ENCODE measurements around the gene TAF12. TPM values are rescaled to one million over a fixed set of nuclear protein-coding genes. Genes with fewer than 3 reads are reported as not detected.
A peak's percentile ranks its signal among the peaks of the same experiment; 100 is the strongest.
"Not testable (repeated sequence)": the region's sequence is repeated elsewhere in the genome, so short reads cannot be mapped to it uniquely, and the experiment has no call there.

TAF12 gene
- total RNA-seq, 2 donors from 2014 or later = 14.2 to 15.8 TPM

GRCh38 chr1:28613175-28613574 lies 29.7 kb downstream of the TAF12 start:
- H3K27me3 Mint-ChIP-seq = no peaks in the 10 kb centered on the region
- no peak overlapping the region for H3K27ac Mint-ChIP-seq
- ATAC-seq (no peak), DNase-seq (no peak)
- H3K9me3 ChIP-seq (ENCODE audit: control insufficient read depth, low read length, poor library complexity, severe bottlenecking) = no peaks in the 10 kb centered on the region
- no peak overlapping the region for H3K4me3 Mint-ChIP-seq
- H3K4me1 Mint-ChIP-seq = peaks cover 2% of the 10 kb centered on the region
- peaks cover 10% of the 10 kb centered on the region for H3K36me3 Mint-ChIP-seq (ENCODE audit: low read depth)

DNA sequence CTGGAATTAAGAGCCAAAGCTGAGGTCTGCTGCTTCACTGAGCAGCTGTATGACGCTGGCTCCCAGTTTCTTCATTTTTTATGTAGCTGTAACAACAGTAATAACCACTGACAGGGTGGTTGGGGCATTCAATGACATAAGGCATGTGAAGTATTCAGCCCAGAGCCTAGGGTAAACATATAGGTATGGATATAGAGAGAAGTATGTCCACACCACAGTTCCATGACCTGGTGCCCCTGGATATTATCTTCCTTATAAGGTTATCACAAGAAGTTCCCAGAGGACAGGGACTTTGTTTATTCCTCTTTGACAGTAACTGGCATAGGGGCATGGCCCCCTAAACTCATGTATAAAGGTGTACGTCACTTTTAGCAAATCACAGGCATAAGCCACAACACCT lies 36.1 kb downstream of the TAF12 start:
- H3K4me1 Mint-ChIP-seq = no peaks in the 10 kb centered on the region
- no peaks in the 10 kb centered on the region for H3K9me3 ChIP-seq (ENCODE audit: control insufficient read depth, low read length, poor library complexity, severe bottlenecking)
- no peak overlapping the region for H3K27ac Mint-ChIP-seq
- H3K27me3 Mint-ChIP-seq = no peaks in the 10 kb centered on the region
- H3K4me3 Mint-ChIP-seq = no peak overlapping the region
- DNase-seq (no peak), ATAC-seq (no peak)
- H3K36me3 Mint-ChIP-seq (ENCODE audit: low read depth) = peaks cover 3% of the 10 kb centered on the region

- H3K4me3 Mint-ChIP-seq = no peak overlapping the region
- no peaks in the 10 kb centered on the region for H3K27me3 Mint-ChIP-seq
- no peaks in the 10 kb centered on the region for H3K4me1 Mint-ChIP-seq
- no peak overlapping the region for H3K27ac Mint-ChIP-seq
- no peaks in the 10 kb centered on the region for H3K36me3 Mint-ChIP-seq (ENCODE audit: low read depth)
- ATAC-seq = no peak
- H3K9me3 ChIP-seq (ENCODE audit: control insufficient read depth, low read length, poor library complexity, severe bottlenecking) = no peaks in the 10 kb centered on the region
- no peak for DNase-seq
Observed at GRCh38 chr1:28604962-28605361, 37.9 kb downstream of the TAF12 start.

DNA sequence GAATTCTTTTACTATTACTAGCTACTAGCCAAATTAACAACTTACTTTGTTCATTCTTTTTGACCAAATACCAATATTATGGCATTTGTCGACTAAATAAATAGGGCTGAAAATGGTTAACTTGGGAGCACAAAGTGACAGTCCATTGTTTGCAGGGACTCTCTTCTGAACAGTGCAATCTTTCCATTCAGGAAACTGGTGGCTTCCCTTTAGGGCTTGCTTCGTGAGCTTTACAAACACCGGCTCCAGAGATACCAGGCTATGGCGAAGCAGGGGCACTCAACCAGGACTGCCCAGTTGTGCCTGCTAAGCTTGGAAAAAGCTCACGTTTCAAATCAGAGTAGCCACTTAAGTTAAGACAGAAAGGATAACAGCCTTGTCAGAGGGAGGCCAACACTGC lies 38.5 kb downstream of the TAF12 start:
- no peaks in the 10 kb centered on the region for H3K27me3 Mint-ChIP-seq
- no peak for ATAC-seq
- H3K4me1 Mint-ChIP-seq = no peaks in the 10 kb centered on the region
- no peak for DNase-seq
- H3K27ac Mint-ChIP-seq = no peak overlapping the region
- H3K9me3 ChIP-seq (ENCODE audit: control insufficient read depth, low read length, poor library complexity, severe bottlenecking) = no peaks in the 10 kb centered on the region
- H3K4me3 Mint-ChIP-seq = no peak overlapping the region
- no peaks in the 10 kb centered on the region for H3K36me3 Mint-ChIP-seq (ENCODE audit: low read depth)

DNA sequence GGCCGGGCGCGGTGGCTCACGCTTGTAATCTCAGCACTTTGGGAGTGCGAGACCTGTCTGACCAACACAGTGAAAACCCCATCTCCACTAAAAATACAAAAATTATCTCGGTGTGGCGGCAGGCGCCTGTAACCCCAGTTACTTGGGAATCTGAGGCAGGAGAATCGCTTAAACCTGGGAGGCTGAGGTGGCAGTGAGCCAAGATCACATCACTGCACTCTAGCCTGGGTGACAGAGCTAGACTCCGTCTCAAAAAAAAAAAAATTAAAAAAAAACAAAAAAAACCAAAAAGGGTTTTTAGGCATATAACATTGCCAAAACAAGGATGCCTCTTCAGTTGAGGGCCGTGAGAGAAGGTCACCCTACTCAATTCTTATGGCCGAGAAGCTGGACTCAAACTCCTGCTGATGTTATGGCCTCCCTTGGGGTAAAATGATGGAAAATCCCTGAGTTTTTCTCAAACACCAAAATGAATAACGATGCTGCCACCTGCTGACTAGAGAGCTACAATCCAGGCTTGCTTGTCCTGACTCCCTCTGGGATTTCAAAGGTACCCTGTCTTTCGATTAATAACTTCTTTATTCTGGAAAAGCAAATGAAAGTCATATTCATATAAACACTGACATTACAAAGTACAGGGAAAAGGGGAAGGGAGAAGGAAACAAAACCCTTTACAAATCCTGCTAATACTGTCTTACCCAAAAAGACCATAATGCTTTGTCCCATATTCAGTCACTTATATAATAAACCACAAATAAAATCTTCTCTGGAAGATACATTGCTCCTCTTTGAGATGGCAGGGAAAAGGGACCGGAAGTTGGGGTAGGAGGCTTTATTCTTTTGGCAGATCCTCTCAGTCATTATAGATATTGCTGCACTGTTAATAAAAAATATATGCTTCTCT lies 40.1 kb downstream of the TAF12 start:
- ATAC-seq = no peak
- H3K4me3 Mint-ChIP-seq = peak overlapping the region; percentile 7
- no peak overlapping the region for H3K27ac Mint-ChIP-seq
- no peaks in the 10 kb centered on the region for H3K27me3 Mint-ChIP-seq
- H3K9me3 ChIP-seq (ENCODE audit: control insufficient read depth, low read length, poor library complexity, severe bottlenecking) = no peaks in the 10 kb centered on the region
- no peak for DNase-seq
- no peaks in the 10 kb centered on the region for H3K36me3 Mint-ChIP-seq (ENCODE audit: low read depth)
- no peaks in the 10 kb centered on the region for H3K4me1 Mint-ChIP-seq

- no peak for DNase-seq
- Mint-ChIP-seq H3K4me3 (no peak overlapping the region), H3K27ac (no peak overlapping the region)
Observed at GRCh38 chr1:28601696-28602095, 41.2 kb downstream of the TAF12 start.

DNA sequence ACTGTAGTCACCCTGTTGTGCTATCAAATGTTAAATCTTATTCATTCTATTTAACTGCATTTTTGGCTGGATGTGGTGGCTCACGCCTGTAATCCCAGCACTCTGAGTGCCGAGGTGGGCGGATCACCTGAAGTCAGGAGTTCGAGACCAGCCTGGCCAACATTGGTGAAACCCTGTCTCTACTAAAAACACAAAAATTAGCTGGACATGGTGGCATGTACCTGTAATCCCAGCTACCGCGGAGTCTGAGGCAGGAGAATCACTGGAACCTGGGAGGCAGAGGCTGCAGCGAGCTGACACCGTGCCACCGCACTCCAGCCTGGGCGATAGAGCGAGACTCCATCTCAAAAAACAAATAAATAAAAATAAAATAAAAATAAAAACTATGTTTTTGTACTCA lies 46.6 kb downstream of the TAF12 start:
- not testable (repeated sequence) for H3K4me3 Mint-ChIP-seq; DNase-seq; ATAC-seq; H3K36me3 Mint-ChIP-seq (ENCODE audit: low read depth); H3K27me3 Mint-ChIP-seq; H3K27ac Mint-ChIP-seq; H3K9me3 ChIP-seq (ENCODE audit: control insufficient read depth, low read length, poor library complexity, severe bottlenecking); H3K4me1 Mint-ChIP-seq

More at GRCh38 chr1:28601696-28602095, 41.2 kb downstream of the TAF12 start:
- H3K36me3 Mint-ChIP-seq (ENCODE audit: low read depth) = no peaks in the 10 kb centered on the region
- H3K9me3 ChIP-seq (ENCODE audit: control insufficient read depth, low read length, poor library complexity, severe bottlenecking) = no peaks in the 10 kb centered on the region
- no peaks in the 10 kb centered on the region for H3K4me1 Mint-ChIP-seq
- ATAC-seq = no peak
- no peaks in the 10 kb centered on the region for H3K27me3 Mint-ChIP-seq

DNA sequence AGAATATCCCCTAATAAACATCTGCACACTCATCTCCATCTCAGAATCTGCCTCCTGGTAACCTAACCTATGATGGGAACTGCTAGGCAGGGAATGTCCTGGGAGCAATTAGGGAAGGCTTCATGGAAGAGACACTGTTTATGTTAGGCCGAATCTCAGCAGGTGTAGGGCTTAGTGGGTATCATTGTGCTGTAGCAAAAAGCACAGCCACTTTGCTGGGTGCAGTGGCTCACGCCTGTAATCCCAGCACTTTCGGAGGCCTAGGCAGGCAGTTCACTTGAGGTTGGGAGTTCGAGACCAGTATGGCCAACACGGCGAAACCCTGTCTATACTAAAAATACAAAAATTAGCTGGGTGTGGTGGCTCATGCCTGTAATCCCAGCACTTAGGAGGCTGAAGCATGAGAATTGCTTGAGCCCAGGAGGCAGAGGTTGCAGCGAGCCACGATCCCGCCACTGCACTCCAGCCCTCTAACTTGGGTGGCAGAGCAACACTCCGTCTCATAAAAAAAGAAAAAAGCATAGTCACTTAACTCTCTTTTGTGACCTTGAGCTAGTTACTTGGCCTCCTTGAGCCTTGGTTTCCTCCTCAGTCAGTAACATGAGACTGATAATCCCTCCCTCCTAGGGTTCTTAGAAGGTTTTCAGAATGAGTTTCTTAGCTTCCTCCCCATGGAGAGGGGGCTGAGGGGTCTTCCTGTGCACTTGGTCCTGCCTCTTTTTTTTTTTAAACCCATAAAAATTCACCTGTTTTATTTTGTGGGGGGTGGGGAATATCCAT lies 47.3 kb downstream of the TAF12 start:
- no peak overlapping the region for H3K27ac Mint-ChIP-seq
- no peaks in the 10 kb centered on the region for H3K27me3 Mint-ChIP-seq
- peaks cover 3% of the 10 kb centered on the region for H3K4me1 Mint-ChIP-seq
- peaks cover 2% of the 10 kb centered on the region for H3K36me3 Mint-ChIP-seq (ENCODE audit: low read depth)
- ATAC-seq (no peak), DNase-seq (no peak)
- H3K4me3 Mint-ChIP-seq = no peak overlapping the region
- no peaks in the 10 kb centered on the region for H3K9me3 ChIP-seq (ENCODE audit: control insufficient read depth, low read length, poor library complexity, severe bottlenecking)

DNA sequence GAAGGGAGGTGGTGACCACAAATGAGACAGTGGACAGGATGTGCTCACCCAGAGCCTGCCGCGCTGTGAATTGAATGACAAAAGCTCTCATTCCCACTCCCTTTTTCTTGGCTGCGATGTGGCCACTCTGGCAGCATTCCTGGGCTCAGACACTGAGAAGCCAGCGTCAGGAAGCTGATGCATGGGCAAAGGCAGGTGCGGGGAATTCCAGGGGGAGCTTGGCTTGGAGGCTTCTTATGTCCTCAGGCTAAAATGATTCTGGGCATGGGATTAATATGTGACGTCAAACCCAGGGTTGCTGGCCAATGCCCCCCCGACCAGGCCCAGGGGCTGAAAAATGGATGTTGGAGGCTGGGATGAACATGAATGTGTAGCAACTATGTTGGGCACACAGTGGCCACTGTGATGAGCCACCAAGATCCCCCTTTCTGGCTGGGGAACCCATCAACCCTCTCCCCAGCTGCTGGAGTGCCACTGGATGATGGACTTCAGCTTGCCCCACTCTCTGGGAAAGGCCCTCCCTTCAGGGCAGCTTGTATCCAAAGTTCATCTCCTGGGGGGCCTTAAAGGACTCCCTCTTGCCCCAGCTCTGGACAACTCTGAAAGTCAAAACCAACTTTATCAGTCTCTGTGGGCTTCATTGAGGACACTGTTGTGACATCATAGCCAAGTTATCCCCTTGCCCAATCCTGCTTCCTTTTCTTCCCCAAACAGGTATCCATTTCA lies 48.0 kb downstream of the TAF12 start:
- H3K36me3 Mint-ChIP-seq (ENCODE audit: low read depth); DNase-seq; H3K9me3 ChIP-seq (ENCODE audit: control insufficient read depth, low read length, poor library complexity, severe bottlenecking); H3K27ac Mint-ChIP-seq; H3K4me1 Mint-ChIP-seq; H3K4me3 Mint-ChIP-seq; H3K27me3 Mint-ChIP-seq; ATAC-seq: not testable (repeated sequence)

DNA sequence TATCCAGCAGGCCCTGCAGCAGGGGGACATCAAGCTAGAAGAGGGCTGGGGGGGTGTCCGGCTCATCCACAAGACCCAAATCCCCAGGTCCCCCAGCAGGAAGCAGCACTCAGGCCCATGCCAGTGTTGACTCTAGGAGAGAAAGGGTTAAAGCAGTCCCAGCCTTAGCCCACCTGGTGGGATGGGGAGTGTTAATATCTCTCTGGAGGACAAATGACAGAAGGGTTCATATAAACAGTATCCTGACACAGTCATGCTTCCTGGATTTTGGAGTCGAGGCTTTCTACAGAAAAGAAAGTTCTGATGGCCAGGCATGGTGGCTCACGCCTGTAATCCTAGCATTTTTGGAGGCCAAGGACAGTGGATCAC lies 48.9 kb downstream of the TAF12 start:
- not testable (repeated sequence) for H3K36me3 Mint-ChIP-seq (ENCODE audit: low read depth); H3K4me3 Mint-ChIP-seq; H3K27me3 Mint-ChIP-seq; H3K9me3 ChIP-seq (ENCODE audit: control insufficient read depth, low read length, poor library complexity, severe bottlenecking); DNase-seq; ATAC-seq; H3K27ac Mint-ChIP-seq; H3K4me1 Mint-ChIP-seq

DNA sequence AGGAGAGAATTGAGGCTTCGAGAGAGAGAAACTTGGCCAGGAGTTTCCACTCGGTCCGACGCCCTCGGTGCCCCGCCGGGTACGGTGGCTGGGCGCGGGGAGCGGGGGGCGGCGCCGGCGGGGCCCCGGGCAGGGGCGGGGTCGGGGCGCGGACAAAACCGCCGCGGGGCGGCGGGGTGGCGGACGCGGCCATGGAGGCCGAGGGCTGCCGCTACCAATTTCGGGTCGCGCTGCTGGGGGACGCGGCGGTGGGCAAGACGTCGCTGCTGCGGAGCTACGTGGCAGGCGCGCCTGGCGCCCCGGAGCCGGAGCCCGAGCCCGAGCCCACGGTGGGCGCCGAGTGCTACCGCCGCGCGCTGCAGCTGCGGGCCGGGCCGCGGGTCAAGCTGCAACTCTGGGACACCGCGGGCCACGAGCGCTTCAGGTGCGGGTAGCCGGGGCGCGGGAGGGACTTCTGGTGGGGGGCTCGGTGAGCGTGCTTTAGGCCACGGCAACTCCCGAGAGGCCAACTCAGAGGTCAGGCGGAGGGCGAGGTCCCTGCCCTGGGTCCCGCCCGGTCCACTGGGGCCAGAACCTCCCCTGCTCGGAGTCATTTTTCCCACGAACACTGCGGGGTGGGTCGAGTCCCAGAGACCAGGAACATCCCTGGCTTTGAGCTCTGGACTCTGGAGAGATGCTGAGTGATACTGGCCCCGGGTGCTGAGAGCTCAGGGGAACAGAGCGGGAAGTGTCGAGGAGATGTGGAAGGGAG lies 50.4 kb downstream of the TAF12 start:
- ATAC-seq (peak; percentile 69), DNase-seq (peak in 1 of 3 donors; percentile 28)
- H3K27ac Mint-ChIP-seq = no peak overlapping the region
- no peaks in the 10 kb centered on the region for H3K9me3 ChIP-seq (ENCODE audit: control insufficient read depth, low read length, poor library complexity, severe bottlenecking)
- no peaks in the 10 kb centered on the region for H3K27me3 Mint-ChIP-seq
- peaks cover 2% of the 10 kb centered on the region for H3K36me3 Mint-ChIP-seq (ENCODE audit: low read depth)
- H3K4me3 Mint-ChIP-seq = peak overlapping the region; percentile 86
- H3K4me1 Mint-ChIP-seq = peaks cover 3% of the 10 kb centered on the region

GRCh38 chr1:28591708-28592320 lies 51.1 kb downstream of the TAF12 start, which contains the start of gene RAB42:
RAB42 (plus strand) TSS chr1:28592265; CDS start chr1:28592512, 247 bp downstream.
- no peaks in the 10 kb centered on the region for H3K27me3 Mint-ChIP-seq
- H3K27ac Mint-ChIP-seq = no peak within 1 kb of the TSS
- H3K4me1 Mint-ChIP-seq = peaks cover 3% of the 10 kb centered on the region
- H3K36me3 Mint-ChIP-seq (ENCODE audit: low read depth) = peaks cover 2% of the 10 kb centered on the region
- peak within 1 kb of the TSS; percentile 86 for H3K4me3 Mint-ChIP-seq
- DNase-seq (no peak), ATAC-seq (peak; percentile 73)
- no peaks in the 10 kb centered on the region for H3K9me3 ChIP-seq (ENCODE audit: control insufficient read depth, low read length, poor library complexity, severe bottlenecking)
